G401 (cell line): ENCODE measurements around the gene KLK6. TPM values are rescaled to one million over a fixed set of nuclear protein-coding genes. Genes with fewer than 3 reads are reported as not detected.

Source experiments
- DNase-seq: peaks from one replicate; pipeline ENCODE4 v3.0.0-alpha.2; 2015; ENCODE audit warnings: low spot score
- in situ Hi-C: cut with HindIII; loops from 2 replicates; pipeline ENCODE4 v1.10.0; 2016; ENCODE audit warnings: low sequenced_read_pairs, mixed read lengths
- total RNA-seq: library from RNA; depleted of rRNA; stranded (reverse); fragments of >200 nt; shearing (Covaris generic); gene quantifications from 2 replicates; pipeline ENCODE4 v1.2.3, GENCODE V29; 2014; rRNA removed

The KLK6 gene
- total RNA-seq, result not detected in 2 replicates

DNA sequence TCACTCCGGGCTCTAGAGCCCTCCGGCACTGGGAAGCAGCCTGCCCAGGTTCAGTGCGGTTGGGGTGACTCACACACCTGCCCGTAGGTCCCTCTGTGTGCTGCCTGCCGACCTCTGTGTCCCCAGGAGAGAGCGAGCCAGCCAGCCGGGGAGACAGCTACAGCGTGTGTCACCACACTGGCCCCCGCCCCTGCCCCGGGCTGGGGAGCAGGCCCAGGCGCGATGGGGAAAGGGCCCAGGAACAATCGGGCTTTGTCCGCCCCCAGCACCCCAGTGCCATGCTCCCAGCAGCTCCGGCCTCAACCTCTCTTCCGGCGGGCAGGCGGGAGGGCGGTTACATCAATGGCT is at the start of gene KLK6:
Gene KLK6, minus strand, starts transcription at position 179 of the 348 bp plus-strand sequence. CDS start 1,487 bp downstream, outside the sequence.
- DNase-seq, result no peak
- in situ Hi-C loops, result no loop called here

DNA sequence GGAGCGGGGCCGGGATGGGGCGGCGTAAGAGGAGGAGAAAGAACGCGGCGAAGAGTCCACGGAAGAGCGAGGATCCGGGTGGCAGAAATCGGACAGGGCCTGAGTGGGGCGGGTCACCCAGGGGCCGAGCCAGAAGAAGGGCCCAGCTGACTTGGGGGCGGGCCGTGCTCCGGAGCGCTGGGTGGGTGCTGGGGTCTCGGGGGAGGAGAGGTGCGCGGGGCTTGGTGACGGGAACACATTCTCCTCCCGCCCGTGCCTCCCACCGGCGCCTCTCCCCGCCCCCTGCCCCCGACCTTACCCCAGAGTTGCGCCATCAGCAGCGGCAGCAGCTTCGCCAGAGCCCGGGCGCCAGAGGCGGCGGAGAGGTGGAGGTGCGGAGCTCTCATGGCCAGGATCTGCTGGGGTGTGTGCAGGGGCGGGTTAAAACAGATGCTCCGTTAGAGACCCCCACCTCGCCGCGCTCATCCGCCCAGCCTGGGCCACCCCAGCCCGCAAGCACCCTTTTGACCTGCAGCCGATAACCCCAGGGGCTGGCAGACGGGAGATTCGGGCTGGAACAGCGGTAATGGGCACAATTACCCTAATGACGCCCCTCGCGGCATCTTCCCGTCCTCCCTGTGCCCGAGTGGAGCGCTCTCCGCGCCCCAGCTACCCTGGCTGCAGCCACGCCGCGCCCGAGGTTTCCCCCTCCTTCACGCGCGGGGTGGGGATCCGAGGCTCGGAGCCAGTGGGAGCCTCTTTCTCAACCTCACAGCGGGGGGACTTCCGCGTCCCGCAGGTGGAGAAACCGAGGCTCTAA is 49.6 kb upstream of the KLK6 start:
- in situ Hi-C loops, result no loop called here
- peak; percentile 23 for DNase-seq

DNA sequence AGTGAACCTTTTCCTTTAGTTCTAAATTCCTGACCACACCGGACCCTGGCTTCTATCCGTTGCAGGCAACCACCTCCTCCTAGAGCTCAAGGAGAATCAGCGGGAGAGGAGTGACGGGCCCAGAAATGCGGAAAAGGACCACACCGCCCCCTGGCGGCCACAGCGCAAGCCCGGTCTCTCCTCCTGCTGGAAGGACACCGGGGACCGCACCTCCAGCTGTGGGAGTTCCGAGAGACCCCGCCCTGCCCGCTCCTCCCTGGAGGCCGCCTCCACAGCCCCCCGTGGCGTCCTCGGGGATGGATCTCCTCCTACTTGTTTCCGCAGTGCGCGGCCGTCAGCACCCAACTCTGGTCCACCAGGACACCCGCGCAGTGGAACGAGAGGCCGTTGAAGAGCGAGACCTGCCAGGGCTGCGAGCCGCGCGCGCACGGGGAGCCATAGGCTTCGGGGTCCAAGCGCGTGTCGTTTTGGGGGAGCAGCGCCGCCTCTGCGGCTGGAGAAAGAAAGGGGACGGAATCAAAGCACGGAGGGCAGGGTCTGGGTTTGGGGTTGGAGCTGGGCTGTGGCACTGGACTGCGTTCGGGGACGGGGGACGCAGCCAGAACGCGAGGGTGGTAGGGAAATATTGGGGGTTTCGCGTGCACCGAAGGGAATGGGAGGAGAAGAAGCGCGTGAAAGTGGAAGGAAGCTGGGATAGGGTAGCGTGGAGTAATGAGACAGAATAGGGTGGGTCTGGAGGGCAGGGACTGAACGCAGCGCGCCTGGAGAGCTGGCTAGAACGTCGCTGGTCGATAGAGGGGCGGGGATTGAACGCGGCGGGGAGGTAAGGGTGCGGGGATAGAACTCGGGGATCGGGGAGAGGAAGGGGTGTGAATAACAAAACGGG is 47.6 kb upstream of the KLK6 start:
- DNase-seq, result peak; percentile 68
- in situ Hi-C loops, result no loop called here

DNA sequence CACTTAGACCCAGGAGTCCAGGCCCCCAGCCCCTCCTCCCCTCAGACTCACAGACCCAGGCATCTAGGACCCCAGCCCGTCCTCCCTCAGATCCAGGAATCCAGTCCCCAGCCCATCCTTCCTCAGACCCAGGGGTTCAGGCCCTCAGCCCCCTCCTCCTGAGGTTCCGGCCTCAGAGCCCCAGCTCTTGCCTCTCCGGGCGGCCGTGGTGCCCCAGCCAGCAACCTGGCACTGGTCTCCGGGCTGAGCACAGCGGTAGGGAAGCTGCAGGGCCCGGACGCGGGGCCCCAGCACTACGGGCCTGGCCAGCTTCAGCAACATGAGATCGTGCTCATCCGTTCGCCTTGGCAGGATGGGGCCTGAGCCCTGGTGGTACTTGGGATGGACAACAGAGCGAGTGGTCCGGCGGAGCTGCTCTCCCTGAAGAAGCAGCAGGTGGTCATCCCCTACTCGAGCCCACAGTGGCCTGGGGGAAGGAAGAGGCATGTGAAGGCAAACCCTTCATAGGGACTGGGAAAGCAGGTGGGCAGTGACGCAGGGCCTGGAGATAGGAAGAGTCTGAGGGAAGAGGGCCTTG is 46.4 kb upstream of the KLK6 start:
- no peak for DNase-seq
- in situ Hi-C loops, result no loop called here

DNA sequence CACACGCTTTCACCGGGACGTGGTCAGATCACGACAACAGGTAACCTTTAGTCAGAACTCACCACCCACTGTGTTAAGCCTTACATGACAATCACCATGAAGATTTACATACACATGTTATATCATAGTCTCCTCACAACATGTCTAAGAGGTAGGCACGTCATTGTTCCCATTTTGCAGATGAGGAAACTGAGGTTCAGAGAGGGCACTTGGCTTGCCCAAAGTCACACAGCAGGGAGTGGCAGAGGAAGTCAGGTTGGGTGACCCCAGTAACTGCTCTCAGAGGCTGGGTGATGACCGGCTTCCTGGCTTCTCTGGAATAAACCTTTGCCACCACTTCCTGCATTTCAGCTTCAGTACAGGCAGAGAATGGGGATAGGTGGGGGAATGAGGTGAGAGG is 44.9 kb upstream of the KLK6 start:
- DNase-seq, result no peak

DNA sequence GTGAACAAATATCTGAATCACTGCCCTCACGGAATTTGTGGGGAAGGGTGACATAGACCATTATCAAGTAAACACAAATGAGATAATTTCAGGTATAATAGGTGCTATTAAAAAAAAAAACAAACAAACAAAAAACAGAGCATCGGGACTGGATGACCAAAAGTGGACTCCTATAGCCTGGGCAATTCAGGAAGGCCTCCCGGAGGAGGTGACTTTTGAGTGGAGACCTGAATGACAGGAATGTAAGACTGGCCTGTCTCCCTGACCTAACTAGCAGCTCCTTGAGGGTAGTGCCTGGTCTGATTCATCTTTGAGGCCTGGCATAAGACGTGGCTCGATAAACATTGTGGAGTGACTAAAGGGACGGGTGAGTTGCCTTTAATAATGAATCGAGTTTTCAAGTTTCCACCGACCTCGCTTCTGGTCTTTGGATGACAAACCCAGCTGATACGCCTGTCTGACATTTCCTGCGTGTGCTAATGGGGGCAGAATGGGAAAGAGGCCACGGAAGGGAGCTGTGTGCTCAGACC is 43.3 kb upstream of the KLK6 start:
- DNase-seq, result no peak
- in situ Hi-C loops, result no loop called here

More for the DNA sequence above, 44.9 kb upstream of the KLK6 start:
- in situ Hi-C loops, result no loop called here

DNA sequence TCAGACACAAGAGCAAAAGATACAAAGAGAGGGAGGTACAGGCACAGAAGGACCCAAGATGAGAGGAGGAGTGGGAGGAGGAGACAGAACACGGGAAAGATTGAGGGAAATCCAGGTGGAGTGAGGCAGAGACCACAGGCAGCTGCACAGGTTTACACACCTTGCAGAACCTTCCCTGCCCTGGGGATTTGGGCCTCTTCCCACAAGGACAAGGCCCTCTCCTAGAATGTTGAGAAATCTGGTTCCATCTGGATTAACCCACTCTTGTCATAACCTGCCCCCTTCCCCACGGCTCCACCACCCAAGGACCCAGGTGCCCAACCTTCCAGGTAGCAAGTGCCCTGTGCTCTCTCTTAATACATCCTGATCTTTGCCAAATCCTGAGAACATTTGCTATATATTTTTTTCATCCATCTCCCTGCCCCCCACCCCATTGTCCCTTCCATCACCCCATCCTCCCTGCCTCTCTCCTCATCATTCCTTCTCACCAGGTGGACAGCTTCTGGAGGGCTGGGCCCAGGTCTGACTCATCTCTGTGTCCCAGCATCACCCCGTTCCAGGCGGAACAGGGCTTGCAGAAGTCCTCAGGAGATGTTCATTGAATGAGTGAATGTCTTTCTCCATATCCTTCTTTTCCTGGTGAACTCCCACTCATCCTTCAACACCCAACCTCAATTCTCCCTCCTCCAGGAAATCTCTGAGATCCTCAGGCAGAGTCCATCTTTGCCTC is 40.8 kb upstream of the KLK6 start:
- DNase-seq, result no peak
- in situ Hi-C loops, result no loop called here

DNA sequence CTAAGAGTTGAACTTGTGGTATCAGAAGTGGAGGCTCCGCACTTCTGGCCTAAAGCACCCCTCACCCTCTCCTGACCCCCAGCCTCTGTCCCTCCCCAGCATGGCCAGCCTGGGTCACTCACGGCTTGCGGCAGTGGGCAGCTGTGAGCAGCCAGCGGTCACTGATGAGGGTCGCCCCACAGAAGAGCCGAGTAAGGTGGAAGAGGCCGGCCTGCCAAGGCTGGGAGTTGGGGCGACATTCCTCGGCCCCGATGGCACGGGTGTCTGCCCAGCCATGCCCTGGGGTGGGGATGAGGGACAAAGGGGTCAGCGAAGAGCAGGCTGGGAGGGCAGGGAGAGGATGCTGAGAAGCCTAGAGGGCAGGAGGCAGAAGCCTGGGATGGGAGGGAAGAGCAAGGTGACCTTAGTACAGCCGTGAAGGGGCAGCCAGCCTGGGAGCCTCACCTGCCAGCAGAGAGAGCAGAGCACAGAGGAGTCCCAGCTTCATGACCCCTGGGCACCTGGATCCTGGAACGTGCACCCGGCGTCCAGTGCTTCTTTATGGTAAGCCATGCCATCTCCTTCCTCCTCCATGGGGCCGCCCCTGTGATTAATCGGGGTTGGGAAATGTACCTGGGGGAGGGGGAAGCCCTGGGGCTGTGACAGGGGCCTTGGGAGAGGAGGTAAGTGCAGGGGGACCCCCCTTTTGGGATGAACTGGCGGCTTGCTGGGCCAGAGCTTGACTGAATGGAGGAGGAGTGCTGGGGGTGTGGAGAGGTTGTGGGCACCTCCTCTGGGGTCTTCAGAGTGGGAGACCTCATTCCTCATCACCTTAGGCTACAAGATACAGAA is 39.9 kb upstream of the KLK6 start:
- in situ Hi-C loops, result no loop called here
- DNase-seq, result no peak

DNA sequence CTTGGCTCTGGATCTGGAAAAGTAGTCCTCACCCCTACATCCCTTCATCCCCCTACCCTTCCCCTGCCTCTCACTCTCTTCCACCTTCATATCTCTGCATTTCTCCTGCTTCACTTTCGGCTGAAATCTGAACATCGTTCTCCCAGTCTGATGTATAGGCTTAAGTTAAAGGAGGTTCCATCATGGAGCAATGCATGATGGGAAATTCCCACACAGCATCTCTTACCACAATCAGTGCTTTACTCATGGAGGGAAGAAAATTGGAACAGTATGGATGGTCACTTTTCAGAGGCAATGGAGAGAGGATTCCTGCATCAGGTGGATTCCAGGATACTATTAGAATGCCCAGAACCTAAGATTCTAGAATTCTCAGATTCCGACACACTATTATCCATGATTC is 38.1 kb upstream of the KLK6 start:
- DNase-seq, result no peak
- in situ Hi-C loops, result no loop called here

DNA sequence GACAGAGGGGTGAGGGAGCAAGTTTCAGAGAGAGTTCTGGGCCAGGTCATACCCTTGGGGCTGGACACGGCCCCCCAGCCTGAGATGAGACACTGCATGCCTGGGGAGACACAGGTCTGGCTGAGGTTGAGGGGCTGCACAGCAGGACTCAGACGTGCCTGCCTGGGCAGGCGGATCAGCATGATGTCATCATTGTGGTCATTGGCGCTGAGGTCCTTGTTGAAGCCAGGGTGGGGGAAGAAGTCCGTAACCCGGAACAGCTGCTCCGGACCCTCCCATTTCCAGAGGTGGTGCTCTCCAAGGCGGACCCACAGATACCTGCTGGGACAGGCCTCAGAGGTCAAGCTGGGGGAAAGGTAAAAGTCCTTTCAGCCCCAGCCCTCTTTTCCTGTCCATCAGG is 37.0 kb upstream of the KLK6 start:
- in situ Hi-C loops, result no loop called here
- DNase-seq, result no peak

DNA sequence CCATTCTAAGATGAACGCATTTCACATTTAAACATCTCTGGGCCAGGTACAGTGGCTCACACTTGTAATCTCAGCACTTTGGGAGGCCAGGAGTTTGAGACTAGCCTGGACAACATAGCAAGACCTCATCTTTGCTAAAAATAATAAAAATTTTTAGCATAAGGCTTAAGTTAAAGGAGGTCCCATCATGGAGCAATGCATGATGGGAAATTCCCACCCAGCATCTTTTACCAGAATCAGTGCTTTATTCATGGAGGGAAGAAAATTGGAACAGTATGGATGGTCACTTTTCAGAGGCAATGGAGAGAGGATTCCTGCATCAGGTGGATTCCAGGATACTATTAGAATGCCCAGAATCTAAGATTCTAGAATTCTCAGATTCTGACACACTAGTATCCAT is 35.9 kb upstream of the KLK6 start:
- DNase-seq, result no peak
- in situ Hi-C loops, result no loop called here

DNA sequence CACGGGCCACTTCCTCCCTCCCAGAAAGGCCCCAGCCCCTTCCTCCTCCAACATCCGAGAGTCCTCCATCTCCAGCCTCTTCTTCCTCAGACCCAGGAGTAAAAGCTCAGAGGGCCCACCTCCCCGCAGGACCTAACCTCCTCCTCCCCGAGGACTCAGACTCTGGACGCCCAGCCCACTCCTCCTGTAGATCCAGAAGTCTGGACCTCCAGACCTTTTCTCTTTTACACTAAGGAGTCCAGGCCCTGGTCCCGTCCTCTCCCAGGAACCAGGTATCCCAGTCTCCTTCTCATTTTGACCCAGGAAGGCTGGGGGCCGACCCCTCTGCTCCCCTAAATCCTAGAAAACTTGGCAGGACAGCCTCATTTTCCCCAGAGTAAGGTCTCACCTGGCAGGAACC is 33.9 kb upstream of the KLK6 start:
- no peak for DNase-seq
- in situ Hi-C loops, result no loop called here

DNA sequence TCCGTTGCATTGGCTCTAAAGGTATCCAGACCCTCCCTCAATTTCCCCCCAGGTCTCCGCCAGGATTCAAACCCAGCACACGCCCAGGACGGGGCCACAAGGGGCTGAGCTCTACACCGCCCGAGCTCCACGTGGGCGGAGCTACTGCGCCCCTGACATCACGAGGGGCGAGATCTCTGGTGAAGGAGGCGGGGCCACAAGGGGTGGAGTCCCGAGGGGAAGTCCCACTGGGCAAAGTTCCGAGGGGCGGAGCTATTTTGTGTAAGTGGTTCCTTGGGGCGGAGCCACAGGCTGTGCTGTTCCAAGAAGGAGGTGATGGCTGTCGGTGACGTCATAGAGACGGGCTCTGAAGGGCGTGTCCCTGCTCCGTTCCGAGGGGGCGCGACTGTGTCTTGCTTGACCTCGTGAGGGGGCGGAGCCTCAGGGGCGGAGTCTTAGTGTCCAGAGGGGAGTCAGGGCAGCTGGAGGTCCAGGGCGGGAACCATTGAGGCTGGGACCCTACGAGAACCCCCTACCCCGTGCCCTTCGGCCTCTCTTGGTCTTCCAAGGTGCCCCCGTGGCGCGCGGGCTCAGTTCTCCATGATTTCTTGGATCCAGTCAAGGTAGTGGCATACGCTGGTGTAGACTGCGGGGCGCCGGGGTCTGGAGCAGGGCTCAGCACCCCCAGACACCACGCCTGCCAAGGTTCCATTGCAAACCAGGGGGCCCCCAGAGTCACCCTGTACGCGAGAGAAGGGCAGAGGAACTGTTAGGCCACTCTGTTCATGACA is 33.3 kb upstream of the KLK6 start:
- in situ Hi-C loops, result no loop called here
- no peak for DNase-seq

DNA sequence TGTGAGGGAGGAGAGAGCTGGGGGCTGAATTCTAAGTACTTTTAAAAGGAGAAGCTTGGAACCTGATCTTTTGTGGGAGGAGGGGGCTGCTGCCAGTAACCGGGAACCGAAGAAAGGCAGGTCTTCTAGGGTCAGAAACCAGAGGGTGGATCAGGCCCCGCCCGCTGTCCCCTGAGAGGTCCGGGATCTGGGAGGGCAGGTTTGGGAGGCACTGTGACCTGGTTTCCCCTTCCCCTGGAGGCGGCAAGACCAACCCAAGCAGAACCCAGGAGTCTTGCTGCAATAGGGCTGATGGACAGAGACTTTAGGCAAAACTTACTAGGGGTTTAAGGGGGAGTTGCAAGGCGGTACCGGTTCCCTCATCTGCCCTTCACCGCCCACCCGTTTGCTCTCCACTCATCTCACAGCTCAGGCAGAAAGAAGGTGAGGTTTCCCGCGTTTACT is 32.7 kb upstream of the KLK6 start:
- no peak for DNase-seq
- in situ Hi-C loops, result no loop called here

DNA sequence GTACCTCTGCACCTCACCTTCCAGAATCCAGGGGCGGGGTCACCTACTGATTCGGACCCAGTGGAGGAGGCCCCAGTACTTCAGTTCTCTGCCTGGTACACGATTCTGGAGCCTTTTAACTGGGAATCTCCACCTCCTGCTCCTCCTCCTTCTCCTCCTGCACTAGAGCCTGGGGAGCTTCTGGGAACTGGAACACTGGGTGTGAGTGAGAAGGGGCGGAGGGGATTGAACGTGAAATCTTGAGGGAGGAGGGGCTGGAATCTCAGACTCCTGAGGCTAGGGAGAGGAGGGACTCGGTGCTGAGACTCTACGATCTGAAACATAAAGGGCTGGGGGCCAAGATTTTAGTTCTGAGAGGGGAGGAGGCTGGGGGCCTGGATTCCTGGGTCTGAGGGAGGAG is 32.1 kb upstream of the KLK6 start, which contains the start of gene KLK8:
Gene KLK8, minus strand, starts transcription at position 90 of the 400 bp plus-strand sequence. CDS start 437 bp downstream, outside the sequence.
- in situ Hi-C loops, result no loop called here
- DNase-seq, result no peak

DNA sequence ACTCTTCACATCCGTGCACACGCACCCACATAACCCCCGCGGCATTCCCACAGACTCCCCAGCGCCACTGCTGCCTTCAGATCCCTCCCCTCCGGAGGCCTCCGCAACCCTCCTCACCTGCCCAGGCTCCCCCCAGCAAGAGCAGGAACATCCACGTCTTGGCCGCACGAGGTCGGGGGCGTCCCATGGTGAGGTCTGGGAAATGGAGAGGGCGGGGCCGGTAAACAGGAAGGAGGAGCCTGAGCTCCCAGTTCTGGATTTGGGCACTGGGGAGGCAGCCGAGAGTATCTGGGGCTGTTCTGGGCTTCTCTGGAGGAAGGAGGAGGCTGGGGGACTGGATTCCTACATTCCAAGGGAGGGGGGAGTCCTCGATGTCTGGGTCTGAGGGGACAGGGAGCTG is 31.6 kb upstream of the KLK6 start:
- no peak for DNase-seq
- in situ Hi-C loops, result no loop called here

DNA sequence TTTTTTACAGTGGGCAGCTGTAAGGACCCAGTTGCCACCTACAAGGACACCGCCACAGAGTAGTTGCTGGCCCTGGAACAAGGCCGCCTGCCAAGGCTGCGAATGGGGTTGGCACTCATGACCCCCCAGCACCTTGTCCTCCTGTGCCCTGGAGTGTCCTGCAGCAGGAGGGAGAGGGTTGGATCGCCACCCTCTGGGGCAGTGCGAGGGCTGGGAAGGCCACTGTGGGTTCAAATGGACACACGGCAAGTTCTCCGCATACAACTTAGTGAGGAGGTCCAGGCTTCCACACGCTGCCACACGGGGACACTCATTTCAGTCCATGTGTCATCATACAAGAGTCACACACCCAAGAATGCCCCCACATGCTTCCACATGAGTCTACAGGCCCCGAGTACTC is 31.0 kb upstream of the KLK6 start:
- in situ Hi-C loops, result no loop called here
- DNase-seq, result no peak

DNA sequence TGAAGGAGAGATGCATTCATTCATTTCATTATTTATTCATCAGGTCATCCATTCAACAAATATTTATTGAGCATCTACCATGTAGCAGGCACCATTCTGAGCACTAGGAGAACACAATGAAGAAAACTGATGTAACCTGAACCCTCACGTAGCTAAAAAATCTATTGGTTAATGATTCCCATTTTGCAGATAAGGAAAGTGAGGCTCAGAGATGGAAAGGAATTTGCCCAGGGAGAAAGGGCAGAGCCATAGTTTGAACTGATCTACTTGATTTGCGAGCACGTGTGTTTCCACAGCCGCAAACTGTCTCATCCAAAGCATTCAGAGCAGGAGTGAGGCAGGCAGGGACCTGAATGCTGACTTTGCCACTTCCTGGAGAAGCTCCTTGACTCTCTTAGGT is 29.3 kb upstream of the KLK6 start:
- DNase-seq, result no peak
- in situ Hi-C loops, result no loop called here
